ENCODE data around the gene NPAS4.
"Not testable (repeated sequence)": the region's sequence is repeated elsewhere in the genome, so short reads cannot be mapped to it uniquely, and the experiment has no call there.

GRCh38 chr11:66440940-66441282 lies 20.1 kb downstream of the NPAS4 start:
- not testable (repeated sequence) for TF ChIP-seq POLR2A, CTCF (IDR thresholded peaks at IDR 0.05)

Measured in heart left ventricle (tissue), 13 donors.